ENCODE results near the gene CHCHD1. TPM values are rescaled to one million over a fixed set of nuclear protein-coding genes. Genes with fewer than 3 reads are reported as not detected.

CHCHD1 gene
- total RNA-seq, 1 donor, result 22.5 TPM

DNA sequence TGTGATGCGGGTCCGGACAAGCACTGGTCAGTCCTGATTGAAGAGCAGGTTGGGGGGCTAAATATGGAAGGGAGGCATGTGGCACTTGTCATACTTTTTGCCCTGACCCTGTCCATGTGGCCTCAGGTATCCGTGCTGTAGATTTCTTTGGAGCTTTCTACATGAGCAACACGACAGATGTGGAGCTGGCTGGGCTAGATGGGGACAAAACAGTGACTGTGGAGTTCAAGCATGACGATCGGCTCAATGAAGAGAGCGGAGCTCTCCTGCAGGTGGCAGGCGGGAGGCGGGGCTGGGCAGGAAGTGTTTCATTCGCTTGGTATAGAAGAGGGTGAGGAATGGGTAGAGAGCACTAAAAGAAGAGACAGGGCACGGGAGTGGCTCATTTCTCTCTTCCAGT lies 13.0 kb upstream of the CHCHD1 start:
- no peak overlapping the region for H3K4me3 ChIP-seq (ENCODE audit: low read depth, low read length)
- DNase-seq (ENCODE audit: low read depth), result no peak
- TF ChIP-seq, protein P1, sequence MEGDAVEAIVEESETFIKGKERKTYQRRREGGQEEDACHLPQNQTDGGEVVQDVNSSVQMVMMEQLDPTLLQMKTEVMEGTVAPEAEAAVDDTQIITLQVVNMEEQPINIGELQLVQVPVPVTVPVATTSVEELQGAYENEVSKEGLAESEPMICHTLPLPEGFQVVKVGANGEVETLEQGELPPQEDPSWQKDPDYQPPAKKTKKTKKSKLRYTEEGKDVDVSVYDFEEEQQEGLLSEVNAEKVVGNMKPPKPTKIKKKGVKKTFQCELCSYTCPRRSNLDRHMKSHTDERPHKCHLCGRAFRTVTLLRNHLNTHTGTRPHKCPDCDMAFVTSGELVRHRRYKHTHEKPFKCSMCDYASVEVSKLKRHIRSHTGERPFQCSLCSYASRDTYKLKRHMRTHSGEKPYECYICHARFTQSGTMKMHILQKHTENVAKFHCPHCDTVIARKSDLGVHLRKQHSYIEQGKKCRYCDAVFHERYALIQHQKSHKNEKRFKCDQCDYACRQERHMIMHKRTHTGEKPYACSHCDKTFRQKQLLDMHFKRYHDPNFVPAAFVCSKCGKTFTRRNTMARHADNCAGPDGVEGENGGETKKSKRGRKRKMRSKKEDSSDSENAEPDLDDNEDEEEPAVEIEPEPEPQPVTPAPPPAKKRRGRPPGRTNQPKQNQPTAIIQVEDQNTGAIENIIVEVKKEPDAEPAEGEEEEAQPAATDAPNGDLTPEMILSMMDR (IDR thresholded peaks at IDR 0.05; ENCODE audit: insufficient read depth, low read depth, low read length), result no peak

DNA sequence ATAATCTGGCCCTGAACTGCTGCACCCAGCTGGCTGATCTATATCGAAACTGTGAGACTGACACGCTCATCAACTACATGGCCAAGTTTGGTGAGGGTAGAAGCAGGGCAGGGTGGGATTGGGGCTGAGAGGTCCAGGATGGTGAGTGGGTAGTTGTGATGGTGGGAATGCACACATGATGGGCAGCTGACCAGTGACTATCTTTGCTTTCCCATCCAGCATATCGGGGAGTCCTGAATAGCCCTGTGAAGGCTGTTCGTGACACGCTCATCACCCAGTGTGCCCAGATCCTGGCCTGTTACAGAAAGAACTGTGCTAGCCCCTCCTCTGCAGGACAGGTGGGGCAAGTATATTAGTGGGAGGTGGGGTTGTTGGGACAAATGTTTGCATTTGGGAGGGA lies 12.5 kb upstream of the CHCHD1 start:
- TF ChIP-seq, protein P1 (IDR thresholded peaks at IDR 0.05; ENCODE audit: insufficient read depth, low read depth, low read length), result no peak
- DNase-seq (ENCODE audit: low read depth), result no peak
- H3K4me3 ChIP-seq (ENCODE audit: low read depth, low read length), result no peak overlapping the region

GRCh38 chr10:73771722-73772280 lies 10.0 kb upstream of the CHCHD1 start:
- TF ChIP-seq, protein P1 (IDR thresholded peaks at IDR 0.05; ENCODE audit: insufficient read depth, low read depth, low read length), result no peak
- peak; percentile 82 for DNase-seq (ENCODE audit: low read depth)
- H3K4me3 ChIP-seq (ENCODE audit: low read depth, low read length), result peak overlapping the region; percentile 82

GRCh38 chr10:73772281-73773151 lies 9.3 kb upstream of the CHCHD1 start:
- peak overlapping the region; percentile 82 for H3K4me3 ChIP-seq (ENCODE audit: low read depth, low read length)
- peak; percentile 86 for DNase-seq (ENCODE audit: low read depth)
- TF ChIP-seq, protein P1 (IDR thresholded peaks at IDR 0.05; ENCODE audit: insufficient read depth, low read depth, low read length), result no peak

GRCh38 chr10:73773152-73773879 lies 8.5 kb upstream of the CHCHD1 start:
- H3K4me3 ChIP-seq (ENCODE audit: low read depth, low read length), result peak overlapping the region; percentile 82
- TF ChIP-seq, protein P1 (IDR thresholded peaks at IDR 0.05; ENCODE audit: insufficient read depth, low read depth, low read length), result no peak
- no peak for DNase-seq (ENCODE audit: low read depth)

GRCh38 chr10:73774637-73775036 lies 7.2 kb upstream of the CHCHD1 start:
- peak; percentile 41 for DNase-seq (ENCODE audit: low read depth)
- TF ChIP-seq, protein P1 (IDR thresholded peaks at IDR 0.05; ENCODE audit: insufficient read depth, low read depth, low read length), result no peak

More at GRCh38 chr10:73774637-73775036, 7.2 kb upstream of the CHCHD1 start:
- peak overlapping the region; percentile 14 for H3K4me3 ChIP-seq (ENCODE audit: low read depth, low read length)
